Activated CD8-positive, alpha-beta T cell treated with anti-CD3 and anti-CD28 coated beads, Interleukin-2, amount 10 ng/mL, durations not matched to agents 7 days and 5 days (primary cell): Measurements from ENCODE around the gene AFF1. TPM values are rescaled to one million over a fixed set of nuclear protein-coding genes. Genes with fewer than 3 reads are reported as not detected.
A peak's percentile ranks its signal among the peaks of the same experiment; 100 is the strongest.
"Not testable (repeated sequence)": the region's sequence is repeated elsewhere in the genome, so short reads cannot be mapped to it uniquely, and the experiment has no call there.

ENCODE experiments used
- ATAC-seq: fragments of 150-1000 bp; cut with Tn5 transposase; one replicate; pipeline ENCODE4 v1.10.0; 2021; ENCODE audit warnings: moderate library complexity
- CTCF ChIA-PET: fragments of 350-600 bp; sonication (Branson Sonifier 250); formaldehyde crosslinking; loops from one replicate; lab custom pipeline; 2021; ENCODE audit warnings: antibody characterized with exemption; lab: Charles Lee
- POLR2A ChIA-PET: fragments of 350-600 bp; sonication (Branson Sonifier 250); formaldehyde crosslinking; loops from one replicate; lab custom pipeline; 2021; ENCODE audit warnings: antibody characterized with exemption; lab: Charles Lee
- DNase-seq: peaks from one replicate; pipeline ENCODE4 v3.0.0-alpha.2; 2020
- H3K27ac Mint-ChIP-seq: one replicate; pipeline ENCODE4 v1.8.0; 2021; ENCODE audit warnings: mild to moderate bottlenecking, mixed read lengths
- H3K27me3 Mint-ChIP-seq: one replicate; pipeline ENCODE4 v1.8.0; 2021; ENCODE audit warnings: low read depth, mixed read lengths
- H3K36me3 Mint-ChIP-seq: one replicate; pipeline ENCODE4 v1.8.0; 2021; ENCODE audit warnings: low read depth, mixed read lengths
- H3K4me1 Mint-ChIP-seq: one replicate; pipeline ENCODE4 v1.8.0; 2021; ENCODE audit warnings: low read depth, mixed read lengths
- H3K4me3 Mint-ChIP-seq: one replicate; pipeline ENCODE4 v1.8.0; 2021; ENCODE audit warnings: mild to moderate bottlenecking, mixed read lengths
- H3K9me3 Mint-ChIP-seq: one replicate; pipeline ENCODE4 v1.8.0; 2022; ENCODE audit warnings: mixed read lengths; ENCODE audit not compliant: insufficient read depth
- total RNA-seq, 2 experiments: library from RNA; stranded (reverse); gene quantifications; one replicate each; pipeline ENCODE4 v1.2.3, GENCODE V29; 2021

Gene AFF1
- total RNA-seq, 2 experiments from 2014 or later = 47.8 to 51.6 TPM

DNA sequence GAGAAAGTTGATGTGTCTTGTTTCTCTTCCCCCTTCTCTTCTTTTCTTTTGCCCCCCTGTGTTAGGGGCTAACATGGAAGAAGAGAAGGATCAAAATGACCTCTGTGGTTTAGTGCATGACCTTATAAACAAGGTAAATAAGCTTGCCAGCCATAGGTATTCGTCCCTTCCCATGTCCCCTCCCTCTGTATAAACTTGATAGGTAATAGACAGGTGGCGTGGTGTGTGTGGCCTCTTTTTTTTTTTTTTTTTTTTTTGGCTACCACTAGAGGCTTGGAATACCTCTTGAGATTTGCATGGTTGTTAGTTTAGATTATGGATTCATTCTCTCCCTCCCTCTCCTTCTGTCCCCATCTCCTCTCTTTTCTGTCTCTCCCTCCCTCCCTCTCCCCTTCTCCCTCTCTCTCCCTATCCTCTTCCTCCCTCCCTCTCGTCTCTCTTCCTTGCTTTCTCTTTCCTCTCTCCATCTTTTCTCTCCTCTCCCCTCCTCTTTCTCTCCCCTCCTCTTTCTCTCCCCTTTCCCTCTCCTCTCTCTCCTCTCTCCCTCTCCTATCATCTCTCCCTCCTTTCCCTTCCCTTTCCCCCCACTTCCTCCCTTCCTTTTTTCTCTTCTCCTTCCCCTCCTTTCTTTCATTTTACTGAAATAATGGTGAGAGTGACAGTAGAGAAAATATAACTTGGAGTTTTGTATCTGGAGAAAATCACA is 134.4 kb downstream of the AFF1 start:
- Mint-ChIP-seq H3K27me3 (no peaks in the 10 kb centered on the region), H3K36me3 (peaks cover 14% of the 10 kb centered on the region), H3K4me3 (no peak overlapping the region), H3K9me3 (no peaks in the 10 kb centered on the region), H3K27ac (no peak overlapping the region), H3K4me1 (peaks cover 22% of the 10 kb centered on the region)
- DNase-seq (no peak), ATAC-seq (no peak)
- ChIA-PET POLR2A (no interaction called here), CTCF (interaction anchor here (1.1 kb wide), 1 partner anchor 21 kb away, joined by 3 read pairs; no protein-coding TSS in a partner anchor)

DNA sequence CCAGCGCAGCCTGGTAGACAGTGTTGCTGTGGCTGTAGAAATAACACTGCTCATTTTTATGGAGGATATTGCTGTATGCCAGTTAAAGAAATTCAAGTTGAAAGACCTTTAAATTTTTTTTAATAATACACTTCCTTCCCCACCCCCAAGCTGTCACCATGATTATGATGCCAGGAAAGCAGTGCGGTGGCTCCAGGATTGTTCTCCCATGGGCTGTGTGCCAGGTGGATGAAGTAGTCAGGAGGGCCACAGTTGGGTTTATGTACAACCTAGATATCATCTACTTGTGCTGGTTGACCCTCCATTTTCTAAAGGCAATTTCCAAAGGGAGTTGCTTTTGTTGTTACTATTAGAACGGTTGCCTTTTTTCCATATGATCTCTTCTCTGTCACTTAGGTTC is 136.6 kb downstream of the AFF1 start:
- Mint-ChIP-seq H3K4me3 (no peak overlapping the region), H3K36me3 (peaks cover 9% of the 10 kb centered on the region), H3K27ac (no peak overlapping the region), H3K9me3 (no peaks in the 10 kb centered on the region), H3K27me3 (no peaks in the 10 kb centered on the region), H3K4me1 (peaks cover 26% of the 10 kb centered on the region)
- DNase-seq (no peak), ATAC-seq (no peak)
- ChIA-PET CTCF (no interaction called here), POLR2A (interaction anchor here (0.8 kb wide), 1 partner anchor 65 kb away, joined by 4 read pairs; no protein-coding TSS in a partner anchor)

DNA sequence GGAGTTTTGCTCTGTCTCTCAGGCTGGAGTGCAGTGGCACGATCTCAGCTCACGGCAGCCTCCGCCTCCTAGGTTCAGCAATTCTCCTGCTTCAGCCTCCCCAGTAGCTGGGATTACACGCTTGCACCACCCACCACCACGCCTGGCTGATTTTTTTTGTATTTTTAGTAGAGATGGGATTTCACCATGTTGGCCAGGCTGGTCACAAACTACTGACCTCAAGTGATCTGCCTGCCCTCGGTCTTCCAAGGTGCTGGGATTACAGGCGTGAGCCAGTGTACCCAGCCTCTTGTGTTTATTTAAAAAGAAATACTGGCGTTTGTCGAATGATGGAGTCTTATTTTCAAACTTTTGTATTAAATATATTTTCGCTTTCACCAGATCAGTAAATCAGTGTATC is 137.7 kb downstream of the AFF1 start:
- POLR2A ChIA-PET, DNase-seq, H3K4me3 Mint-ChIP-seq, H3K9me3 Mint-ChIP-seq, H3K27ac Mint-ChIP-seq, H3K27me3 Mint-ChIP-seq, H3K36me3 Mint-ChIP-seq, ATAC-seq, CTCF ChIA-PET: not testable (repeated sequence)
- peaks cover 26% of the 10 kb centered on the region for H3K4me1 Mint-ChIP-seq

DNA sequence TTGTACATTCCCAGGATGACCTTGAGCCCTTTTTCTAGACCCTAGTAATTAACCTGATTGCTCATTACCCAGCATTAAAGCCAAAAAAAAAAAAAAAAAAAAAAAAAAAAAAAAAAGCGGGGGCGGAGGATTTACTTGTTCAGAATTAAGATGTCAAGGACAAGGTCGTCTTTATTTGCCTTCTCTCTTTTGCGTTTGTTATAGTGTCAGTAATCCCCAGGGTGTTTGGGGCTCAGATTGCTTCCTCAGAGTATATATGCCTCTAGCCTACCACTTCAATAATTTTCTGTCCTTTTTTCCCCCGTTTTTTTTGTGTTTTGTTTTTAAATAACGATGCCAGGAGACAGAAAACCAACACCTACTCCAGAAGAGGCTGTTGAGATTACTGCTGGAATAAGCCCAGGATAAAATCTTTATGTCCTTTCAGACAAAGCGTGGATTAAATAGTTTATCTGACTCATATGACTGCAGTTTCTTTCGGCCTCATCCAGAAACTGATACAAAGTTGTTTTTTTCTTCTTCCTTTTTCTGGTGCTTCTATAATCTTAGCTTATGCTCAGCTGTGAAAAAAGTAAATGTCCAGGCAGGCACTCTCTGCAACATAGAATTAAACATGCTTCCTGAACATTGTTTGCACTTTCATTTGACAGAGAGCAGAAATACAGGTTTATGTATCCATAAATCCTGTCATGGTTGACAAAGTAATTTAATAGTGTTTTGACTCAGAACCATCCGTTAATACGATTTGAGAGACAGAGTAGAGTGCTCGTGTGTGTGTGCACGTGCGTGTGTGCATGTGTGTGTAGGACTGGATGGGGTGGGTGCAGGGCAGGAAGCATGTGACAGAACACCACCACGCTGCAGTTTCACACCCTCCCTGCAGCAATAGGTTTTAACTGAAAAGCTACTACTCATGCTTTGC is 138.6 kb downstream of the AFF1 start:
- peak; percentile 94 for ATAC-seq
- POLR2A ChIA-PET = interaction anchor here (0.9 to 2.5 kb wide), 2 partner anchors 67 to 138 kb away, joined by 3 to 10 read pairs; no protein-coding TSS in a partner anchor
- no peaks in the 10 kb centered on the region for H3K9me3 Mint-ChIP-seq
- H3K36me3 Mint-ChIP-seq = peaks cover 5% of the 10 kb centered on the region
- DNase-seq = peak; percentile 78
- no peaks in the 10 kb centered on the region for H3K27me3 Mint-ChIP-seq
- H3K27ac Mint-ChIP-seq = peak overlapping the region; percentile 57
- peak overlapping the region; percentile 44 for H3K4me3 Mint-ChIP-seq
- H3K4me1 Mint-ChIP-seq = peaks cover 26% of the 10 kb centered on the region
- CTCF ChIA-PET = interaction anchor here (1.4 kb wide), 1 partner anchor 137 kb away, joined by 3 read pairs; no protein-coding TSS in a partner anchor

DNA sequence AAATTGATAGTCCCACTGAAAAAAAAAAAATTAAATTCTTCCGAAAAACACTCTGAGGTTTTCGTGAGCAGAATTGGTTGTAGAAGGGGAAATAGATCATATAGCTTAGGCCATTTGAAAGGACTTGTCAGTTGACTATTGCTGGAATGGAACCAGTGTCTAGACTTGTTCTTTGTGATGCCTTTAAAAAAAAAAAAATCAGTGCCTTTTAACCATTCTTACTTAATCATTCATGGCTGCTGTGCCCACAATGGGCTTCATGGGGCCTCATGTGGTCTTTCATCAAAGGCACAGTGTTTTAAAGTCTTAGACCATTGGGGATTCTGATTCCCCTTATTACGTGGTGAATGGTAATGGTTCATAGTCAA is 139.3 kb downstream of the AFF1 start:
- H3K4me1 Mint-ChIP-seq = peaks cover 26% of the 10 kb centered on the region
- POLR2A ChIA-PET = interaction anchor here (0.9 to 2.5 kb wide), 2 partner anchors 67 to 138 kb away, joined by 3 to 10 read pairs; no protein-coding TSS in a partner anchor

DNA sequence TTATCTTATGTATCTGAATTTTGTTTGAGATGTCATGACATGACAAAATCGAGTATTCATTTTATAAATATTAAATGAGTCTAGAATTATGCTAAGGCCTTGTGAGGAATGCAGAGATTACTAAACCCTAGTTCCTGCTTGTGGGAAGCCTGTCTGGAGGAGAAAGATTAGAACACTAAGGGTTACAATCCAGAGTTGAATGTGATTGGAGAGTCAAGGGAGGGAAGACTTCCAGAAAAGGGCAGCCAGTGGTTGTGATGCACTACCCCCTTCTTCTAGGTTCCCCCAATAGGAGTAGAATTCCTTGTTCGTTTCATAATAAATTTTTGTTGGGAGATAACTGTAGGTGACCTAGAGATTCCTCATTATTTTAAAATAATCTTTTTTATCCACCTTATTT is 141.1 kb downstream of the AFF1 start:
- ChIA-PET POLR2A (no interaction called here), CTCF (interaction anchor here (1.1 to 1.6 kb wide), 2 partner anchors 15 to 153 kb away, joined by 3 to 4 read pairs; no protein-coding TSS in a partner anchor)
- H3K4me3 Mint-ChIP-seq = no peak overlapping the region
- ATAC-seq = no peak
- H3K4me1 Mint-ChIP-seq = peaks cover 34% of the 10 kb centered on the region
- H3K27ac Mint-ChIP-seq = no peak overlapping the region
- H3K27me3 Mint-ChIP-seq = no peaks in the 10 kb centered on the region
- H3K36me3 Mint-ChIP-seq = peaks cover 8% of the 10 kb centered on the region
- H3K9me3 Mint-ChIP-seq = no peaks in the 10 kb centered on the region
- DNase-seq = no peak

More for the DNA sequence above, 139.3 kb downstream of the AFF1 start:
- ATAC-seq = peak; percentile 45
- DNase-seq = no peak
- Mint-ChIP-seq H3K4me3 (peak overlapping the region; percentile 44), H3K36me3 (peaks cover 5% of the 10 kb centered on the region), H3K9me3 (no peaks in the 10 kb centered on the region), H3K27ac (peak overlapping the region; percentile 57), H3K27me3 (no peaks in the 10 kb centered on the region)
- CTCF ChIA-PET = interaction anchor here (1.4 kb wide), 1 partner anchor 138 kb away, joined by 3 read pairs; no protein-coding TSS in a partner anchor

DNA sequence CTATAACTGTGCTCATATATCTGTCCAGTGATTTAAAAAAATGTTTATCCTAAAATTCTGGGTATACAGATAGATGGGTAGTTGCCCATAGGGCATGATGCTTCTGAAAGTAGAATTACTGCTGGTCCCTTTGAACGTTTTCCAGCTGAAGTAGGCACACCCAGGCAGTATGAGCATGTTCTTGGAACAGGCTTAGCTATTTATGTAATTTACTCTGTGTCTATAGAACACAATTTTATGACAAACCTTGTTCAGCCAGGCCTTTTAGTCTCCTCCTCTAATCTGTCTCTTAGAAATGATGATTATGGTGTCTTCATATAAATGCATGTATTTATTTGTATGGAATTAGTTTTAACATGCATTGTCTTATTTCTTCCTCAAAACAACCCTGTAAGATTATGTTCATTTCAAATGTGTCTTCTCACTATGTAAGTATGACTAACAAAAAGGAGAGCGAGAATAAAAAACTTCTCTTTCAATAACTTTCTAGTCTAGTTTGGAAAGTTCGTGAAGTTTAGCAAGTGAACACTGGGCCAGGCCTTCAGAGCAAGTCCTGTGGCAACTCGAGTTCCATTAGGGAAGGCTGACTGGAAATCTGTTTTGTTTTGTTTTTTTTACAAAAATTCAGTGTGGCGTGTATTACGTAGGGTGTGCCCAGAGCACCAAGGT is 142.0 kb downstream of the AFF1 start:
- H3K27ac Mint-ChIP-seq = no peak overlapping the region
- DNase-seq (no peak), ATAC-seq (no peak)
- peaks cover 10% of the 10 kb centered on the region for H3K36me3 Mint-ChIP-seq
- H3K27me3 Mint-ChIP-seq = no peaks in the 10 kb centered on the region
- H3K4me3 Mint-ChIP-seq = no peak overlapping the region
- peaks cover 34% of the 10 kb centered on the region for H3K4me1 Mint-ChIP-seq
- CTCF ChIA-PET = interaction anchor here (1.1 kb wide), 1 partner anchor 14 kb away, joined by 3 read pairs; no protein-coding TSS in a partner anchor
- H3K9me3 Mint-ChIP-seq = no peaks in the 10 kb centered on the region
- POLR2A ChIA-PET = no interaction called here

DNA sequence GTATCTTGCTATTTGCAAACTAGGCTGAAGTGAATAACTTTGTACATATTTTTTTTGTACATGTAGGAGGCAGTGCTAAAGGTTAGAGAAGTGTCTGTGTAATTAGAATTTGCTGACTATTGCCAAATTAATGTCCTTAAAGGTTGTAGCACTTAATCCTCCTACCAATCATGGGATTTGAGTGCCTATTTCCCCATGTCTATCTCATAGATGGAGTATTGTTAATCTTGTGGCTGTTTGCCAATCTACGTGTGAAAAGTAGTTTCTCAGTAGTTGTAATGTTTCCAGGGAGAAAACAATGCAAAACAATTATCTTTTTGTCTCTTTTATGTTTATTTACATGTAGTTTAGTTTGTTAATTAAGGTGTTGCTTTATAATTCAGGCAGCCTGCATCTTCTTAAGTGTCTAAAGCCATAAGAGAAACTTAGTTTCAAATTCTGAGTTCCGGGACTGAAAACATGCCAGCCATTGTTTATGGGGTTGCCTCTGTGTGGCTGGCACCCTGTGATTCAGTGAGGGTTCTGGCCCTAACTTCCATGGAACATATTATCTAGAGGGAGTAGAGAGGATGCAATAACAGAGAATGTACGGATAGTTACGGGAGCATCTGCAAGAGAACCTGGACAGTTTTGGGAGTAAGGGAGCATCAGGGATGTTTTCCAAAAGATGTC is 143.2 kb downstream of the AFF1 start:
- ATAC-seq = no peak
- ChIA-PET CTCF (no interaction called here), POLR2A (no interaction called here)
- Mint-ChIP-seq H3K27me3 (no peaks in the 10 kb centered on the region), H3K4me1 (peaks cover 30% of the 10 kb centered on the region), H3K4me3 (no peak overlapping the region), H3K36me3 (peaks cover 11% of the 10 kb centered on the region), H3K9me3 (no peaks in the 10 kb centered on the region), H3K27ac (no peak overlapping the region)
- no peak for DNase-seq

DNA sequence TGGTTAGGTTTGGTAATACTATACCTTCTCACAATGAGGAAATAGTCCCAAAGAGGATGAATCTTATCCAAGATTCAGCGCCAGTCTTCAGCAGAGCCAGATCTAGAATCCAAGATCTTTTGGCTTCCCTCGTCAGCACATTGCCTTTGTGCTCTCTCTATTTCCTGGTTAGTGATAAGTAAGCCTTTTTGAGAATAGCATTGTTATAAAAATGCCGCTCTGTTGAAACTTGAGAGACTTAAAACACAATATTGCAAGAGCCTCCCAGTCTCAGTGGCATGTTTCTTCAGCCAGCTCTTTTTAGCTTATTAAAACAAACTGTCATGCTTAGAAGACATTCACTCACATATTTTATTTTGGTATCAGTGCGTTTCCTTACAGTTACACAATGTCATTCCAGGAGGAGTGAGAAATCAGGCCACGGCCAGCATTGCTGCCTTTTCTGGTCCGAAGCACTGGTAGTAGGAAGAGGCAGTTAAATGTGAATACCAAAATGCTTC is 144.2 kb downstream of the AFF1 start:
- no peak overlapping the region for H3K27ac Mint-ChIP-seq
- H3K4me1 Mint-ChIP-seq = peaks cover 22% of the 10 kb centered on the region
- DNase-seq (no peak), ATAC-seq (no peak)
- peaks cover 12% of the 10 kb centered on the region for H3K36me3 Mint-ChIP-seq
- no peaks in the 10 kb centered on the region for H3K27me3 Mint-ChIP-seq
- H3K4me3 Mint-ChIP-seq = no peak overlapping the region
- ChIA-PET POLR2A (no interaction called here), CTCF (interaction anchor here (1.8 to 2.6 kb wide), 2 partner anchors 14 to 157 kb away, joined by 8 to 11 read pairs; no protein-coding TSS in a partner anchor)
- H3K9me3 Mint-ChIP-seq = no peaks in the 10 kb centered on the region

DNA sequence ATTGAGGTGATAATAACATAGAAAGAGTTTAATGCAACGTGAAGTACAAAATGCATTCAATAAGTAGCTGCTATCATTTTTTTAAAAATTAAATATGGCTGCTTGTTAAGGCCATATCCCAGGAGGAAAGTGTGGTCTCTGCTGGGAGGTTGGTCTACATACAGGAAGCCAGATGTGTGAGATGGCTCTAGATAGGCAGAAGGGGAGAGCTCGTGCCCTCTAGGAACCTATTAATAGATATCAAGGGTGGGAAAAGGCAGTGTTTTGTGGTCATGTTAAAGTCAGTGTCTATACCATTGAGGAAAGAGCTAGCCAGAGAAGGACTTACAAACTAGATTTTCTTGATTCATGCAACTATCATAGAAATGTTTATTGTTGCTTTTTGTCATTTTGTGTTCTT is 145.2 kb downstream of the AFF1 start:
- DNase-seq = no peak
- ChIA-PET POLR2A (interaction anchor here (1.2 kb wide), 1 partner anchor 56 kb away, joined by 3 read pairs; no protein-coding TSS in a partner anchor), CTCF (interaction anchor here (1.8 to 2.6 kb wide), 2 partner anchors 13 to 158 kb away, joined by 8 to 11 read pairs; no protein-coding TSS in a partner anchor)
- no peaks in the 10 kb centered on the region for H3K9me3 Mint-ChIP-seq
- H3K27me3 Mint-ChIP-seq = no peaks in the 10 kb centered on the region
- peaks cover 17% of the 10 kb centered on the region for H3K36me3 Mint-ChIP-seq
- no peak for ATAC-seq
- H3K27ac Mint-ChIP-seq = no peak overlapping the region
- no peak overlapping the region for H3K4me3 Mint-ChIP-seq
- H3K4me1 Mint-ChIP-seq = peaks cover 17% of the 10 kb centered on the region
